ENCODE results near the gene OLIG1. TPM values are rescaled to one million over a fixed set of nuclear protein-coding genes. Genes with fewer than 3 reads are reported as not detected.

OLIG1 gene
- total RNA-seq, 1 experiment from 2014 or later, result not detected

GRCh38 chr21:33025106-33025488 lies 44.8 kb upstream of the OLIG1 start:
- intact Hi-C loops (cut with micrococcal nuclease), result no loop called here
- CTCF ChIA-PET, result no interaction called here
- Mint-ChIP-seq H3K27ac (ENCODE audit: low read depth, unreplicated experiment) (no peak overlapping the region), H3K36me3 (ENCODE audit: insufficient read depth, unreplicated experiment) (peaks cover 4% of the 10 kb centered on the region), H3K9me3 (ENCODE audit: unreplicated experiment) (no peaks in the 10 kb centered on the region), H3K4me1 (ENCODE audit: insufficient read depth, unreplicated experiment) (peaks cover 6% of the 10 kb centered on the region), H3K4me3 (ENCODE audit: unreplicated experiment) (no peak overlapping the region), H3K27me3 (ENCODE audit: insufficient read depth, unreplicated experiment) (peaks cover 92% of the 10 kb centered on the region)
- POLR2A ChIA-PET, result no interaction called here
- BruUV-seq (replicated peaks), result no TSS peak
- DNase-seq (ENCODE audit: unreplicated experiment), result no peak
- TF ChIP-seq, protein P1, sequence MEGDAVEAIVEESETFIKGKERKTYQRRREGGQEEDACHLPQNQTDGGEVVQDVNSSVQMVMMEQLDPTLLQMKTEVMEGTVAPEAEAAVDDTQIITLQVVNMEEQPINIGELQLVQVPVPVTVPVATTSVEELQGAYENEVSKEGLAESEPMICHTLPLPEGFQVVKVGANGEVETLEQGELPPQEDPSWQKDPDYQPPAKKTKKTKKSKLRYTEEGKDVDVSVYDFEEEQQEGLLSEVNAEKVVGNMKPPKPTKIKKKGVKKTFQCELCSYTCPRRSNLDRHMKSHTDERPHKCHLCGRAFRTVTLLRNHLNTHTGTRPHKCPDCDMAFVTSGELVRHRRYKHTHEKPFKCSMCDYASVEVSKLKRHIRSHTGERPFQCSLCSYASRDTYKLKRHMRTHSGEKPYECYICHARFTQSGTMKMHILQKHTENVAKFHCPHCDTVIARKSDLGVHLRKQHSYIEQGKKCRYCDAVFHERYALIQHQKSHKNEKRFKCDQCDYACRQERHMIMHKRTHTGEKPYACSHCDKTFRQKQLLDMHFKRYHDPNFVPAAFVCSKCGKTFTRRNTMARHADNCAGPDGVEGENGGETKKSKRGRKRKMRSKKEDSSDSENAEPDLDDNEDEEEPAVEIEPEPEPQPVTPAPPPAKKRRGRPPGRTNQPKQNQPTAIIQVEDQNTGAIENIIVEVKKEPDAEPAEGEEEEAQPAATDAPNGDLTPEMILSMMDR (IDR thresholded peaks at IDR 0.05; ENCODE audit: unreplicated experiment), result no peak

DNA sequence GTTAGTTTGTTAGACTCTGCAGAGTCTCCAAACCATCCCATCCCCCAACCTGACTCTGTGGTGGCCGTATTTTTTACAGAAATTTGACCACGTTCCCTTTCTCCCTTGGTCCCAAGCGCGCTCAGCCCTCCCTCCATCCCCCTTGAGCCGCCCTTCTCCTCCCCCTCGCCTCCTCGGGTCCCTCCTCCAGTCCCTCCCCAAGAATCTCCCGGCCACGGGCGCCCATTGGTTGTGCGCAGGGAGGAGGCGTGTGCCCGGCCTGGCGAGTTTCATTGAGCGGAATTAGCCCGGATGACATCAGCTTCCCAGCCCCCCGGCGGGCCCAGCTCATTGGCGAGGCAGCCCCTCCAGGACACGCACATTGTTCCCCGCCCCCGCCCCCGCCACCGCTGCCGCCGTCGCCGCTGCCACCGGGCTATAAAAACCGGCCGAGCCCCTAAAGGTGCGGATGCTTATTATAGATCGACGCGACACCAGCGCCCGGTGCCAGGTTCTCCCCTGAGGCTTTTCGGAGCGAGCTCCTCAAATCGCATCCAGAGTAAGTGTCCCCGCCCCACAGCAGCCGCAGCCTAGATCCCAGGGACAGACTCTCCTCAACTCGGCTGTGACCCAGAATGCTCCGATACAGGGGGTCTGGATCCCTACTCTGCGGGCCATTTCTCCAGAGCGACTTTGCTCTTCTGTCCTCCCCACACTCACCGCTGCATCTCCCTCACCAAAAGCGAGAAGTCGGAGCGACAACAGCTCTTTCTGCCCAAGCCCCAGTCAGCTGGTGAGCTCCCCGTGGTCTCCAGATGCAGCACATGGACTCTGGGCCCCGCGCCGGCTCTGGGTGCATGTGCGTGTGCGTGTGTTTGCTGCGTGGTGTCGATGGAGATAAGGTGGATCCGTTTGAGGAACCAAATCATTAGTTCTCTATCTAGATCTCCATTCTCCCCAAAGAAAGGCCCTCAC lies 44.2 kb upstream of the OLIG1 start, which contains the start of gene OLIG2:
Gene OLIG2, plus strand, starts transcription at position 447 of the 954 bp plus-strand sequence. CDS start 928 bp downstream, outside the sequence.
- H3K27ac Mint-ChIP-seq (ENCODE audit: low read depth, unreplicated experiment), result no peak within 1 kb of the TSS
- TF ChIP-seq, protein P1 (IDR thresholded peaks at IDR 0.05; ENCODE audit: unreplicated experiment), result no peak
- ChIA-PET POLR2A (no interaction called here), CTCF (no interaction called here)
- intact Hi-C loops (cut with micrococcal nuclease), result no loop called here
- DNase-seq (ENCODE audit: unreplicated experiment), result no peak
- H3K36me3 Mint-ChIP-seq (ENCODE audit: insufficient read depth, unreplicated experiment), result peaks cover 4% of the 10 kb centered on the region
- no TSS peak for BruUV-seq (replicated peaks)
- no peak within 1 kb of the TSS for H3K4me3 Mint-ChIP-seq (ENCODE audit: unreplicated experiment)
- H3K9me3 Mint-ChIP-seq (ENCODE audit: unreplicated experiment), result no peaks in the 10 kb centered on the region
- peaks cover 6% of the 10 kb centered on the region for H3K4me1 Mint-ChIP-seq (ENCODE audit: insufficient read depth, unreplicated experiment)
- H3K27me3 Mint-ChIP-seq (ENCODE audit: insufficient read depth, unreplicated experiment), result peaks cover 92% of the 10 kb centered on the region

DNA sequence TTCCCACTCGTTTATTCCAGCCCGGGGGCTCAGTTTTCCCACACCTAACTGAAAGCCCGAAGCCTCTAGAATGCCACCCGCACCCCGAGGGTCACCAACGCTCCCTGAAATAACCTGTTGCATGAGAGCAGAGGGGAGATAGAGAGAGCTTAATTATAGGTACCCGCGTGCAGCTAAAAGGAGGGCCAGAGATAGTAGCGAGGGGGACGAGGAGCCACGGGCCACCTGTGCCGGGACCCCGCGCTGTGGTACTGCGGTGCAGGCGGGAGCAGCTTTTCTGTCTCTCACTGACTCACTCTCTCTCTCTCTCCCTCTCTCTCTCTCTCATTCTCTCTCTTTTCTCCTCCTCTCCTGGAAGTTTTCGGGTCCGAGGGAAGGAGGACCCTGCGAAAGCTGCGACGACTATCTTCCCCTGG lies 43.5 kb upstream of the OLIG1 start:
- no peak overlapping the region for H3K4me3 Mint-ChIP-seq (ENCODE audit: unreplicated experiment)
- intact Hi-C loops (cut with micrococcal nuclease), result no loop called here
- no peaks in the 10 kb centered on the region for H3K9me3 Mint-ChIP-seq (ENCODE audit: unreplicated experiment)
- TF ChIP-seq, protein P1 (IDR thresholded peaks at IDR 0.05; ENCODE audit: unreplicated experiment), result no peak
- H3K27me3 Mint-ChIP-seq (ENCODE audit: insufficient read depth, unreplicated experiment), result peaks cover 94% of the 10 kb centered on the region
- no peak overlapping the region for H3K27ac Mint-ChIP-seq (ENCODE audit: low read depth, unreplicated experiment)
- H3K4me1 Mint-ChIP-seq (ENCODE audit: insufficient read depth, unreplicated experiment), result peaks cover 6% of the 10 kb centered on the region
- ChIA-PET CTCF (interaction anchor here (0.6 kb wide), 1 partner anchor 34 kb away, joined by 3 read pairs; no protein-coding TSS in a partner anchor), POLR2A (no interaction called here)
- peaks cover 4% of the 10 kb centered on the region for H3K36me3 Mint-ChIP-seq (ENCODE audit: insufficient read depth, unreplicated experiment)
- BruUV-seq (replicated peaks), result no TSS peak
- no peak for DNase-seq (ENCODE audit: unreplicated experiment)

DNA sequence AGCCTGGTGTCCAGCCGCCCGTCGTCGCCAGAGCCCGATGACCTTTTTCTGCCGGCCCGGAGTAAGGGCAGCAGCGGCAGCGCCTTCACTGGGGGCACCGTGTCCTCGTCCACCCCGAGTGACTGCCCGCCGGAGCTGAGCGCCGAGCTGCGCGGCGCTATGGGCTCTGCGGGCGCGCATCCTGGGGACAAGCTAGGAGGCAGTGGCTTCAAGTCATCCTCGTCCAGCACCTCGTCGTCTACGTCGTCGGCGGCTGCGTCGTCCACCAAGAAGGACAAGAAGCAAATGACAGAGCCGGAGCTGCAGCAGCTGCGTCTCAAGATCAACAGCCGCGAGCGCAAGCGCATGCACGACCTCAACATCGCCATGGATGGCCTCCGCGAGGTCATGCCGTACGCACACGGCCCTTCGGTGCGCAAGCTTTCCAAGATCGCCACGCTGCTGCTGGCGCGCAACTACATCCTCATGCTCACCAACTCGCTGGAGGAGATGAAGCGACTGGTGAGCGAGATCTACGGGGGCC lies 43.0 kb upstream of the OLIG1 start:
- H3K4me3 Mint-ChIP-seq (ENCODE audit: unreplicated experiment), result no peak overlapping the region
- BruUV-seq (replicated peaks), result no TSS peak
- no peaks in the 10 kb centered on the region for H3K9me3 Mint-ChIP-seq (ENCODE audit: unreplicated experiment)

More for the DNA sequence above, 43.0 kb upstream of the OLIG1 start:
- CTCF ChIA-PET, result interaction anchor here (0.6 kb wide), 1 partner anchor 33 kb away, joined by 3 read pairs; no protein-coding TSS in a partner anchor
- DNase-seq (ENCODE audit: unreplicated experiment), result no peak
- Mint-ChIP-seq H3K27me3 (ENCODE audit: insufficient read depth, unreplicated experiment) (peaks cover 94% of the 10 kb centered on the region), H3K36me3 (ENCODE audit: insufficient read depth, unreplicated experiment) (peaks cover 4% of the 10 kb centered on the region), H3K4me1 (ENCODE audit: insufficient read depth, unreplicated experiment) (peaks cover 6% of the 10 kb centered on the region), H3K27ac (ENCODE audit: low read depth, unreplicated experiment) (no peak overlapping the region)
- intact Hi-C loops (cut with micrococcal nuclease), result no loop called here
- TF ChIP-seq, protein P1 (IDR thresholded peaks at IDR 0.05; ENCODE audit: unreplicated experiment), result no peak
- POLR2A ChIA-PET, result no interaction called here

Data from MCF 10A (cell line).